Loucy (cell line): ENCODE measurements around the gene CNPY3.

Experiments
- H2AFZ ChIP-seq: fragments of 200-600 bp; sonication (generic); 2 replicates; pipeline ENCODE4 v1.6.0; 2016; ENCODE audit warnings: antibody characterized with exemption, mild to moderate bottlenecking, low read length, moderate library complexity
- H3F3A ChIP-seq: fragments of 200-600 bp; 2 replicates; pipeline ENCODE4 v1.6.0; 2016; ENCODE audit warnings: antibody characterized with exemption, low read depth, mild to moderate bottlenecking
- H3K27me3 ChIP-seq: fragments of 200-600 bp; sonication (generic); 2 replicates; pipeline ENCODE4 v1.6.1; 2014; ENCODE audit warnings: low read length, mild to moderate bottlenecking; ENCODE audit not compliant: insufficient read depth, poor library complexity, severe bottlenecking
- H3K36me3 ChIP-seq: fragments of 200-600 bp; sonication (generic); 2 replicates; pipeline ENCODE4 v1.6.1; 2016; ENCODE audit warnings: low read length; ENCODE audit not compliant: insufficient read depth
- H3K4me1 ChIP-seq: fragments of 200-600 bp; sonication (generic); 2 replicates; pipeline ENCODE4 v1.5.1; 2014; ENCODE audit warnings: low read length, mild to moderate bottlenecking; ENCODE audit not compliant: insufficient read depth, poor library complexity, severe bottlenecking
- H3K4me2 ChIP-seq: fragments of 200-600 bp; sonication (generic); 2 replicates; pipeline ENCODE4 v1.6.0; 2014; ENCODE audit warnings: antibody characterized with exemption, low read length, low read depth, mild to moderate bottlenecking; ENCODE audit not compliant: poor library complexity, severe bottlenecking
- H3K4me3 ChIP-seq: fragments of 200-600 bp; sonication (generic); 2 replicates; pipeline ENCODE4 v1.5.1; 2014; ENCODE audit warnings: low read length, mild to moderate bottlenecking, mixed read lengths; ENCODE audit not compliant: poor library complexity, severe bottlenecking
- H3K79me2 ChIP-seq: fragments of 200-600 bp; sonication (generic); 2 replicates; pipeline ENCODE4 v1.6.1; 2014; ENCODE audit warnings: low read length; ENCODE audit not compliant: insufficient read depth
- H3K9ac ChIP-seq: fragments of 200-600 bp; sonication (generic); 2 replicates; pipeline ENCODE4 v1.6.0; 2014; ENCODE audit warnings: mild to moderate bottlenecking, low read depth, low read length, moderate library complexity; ENCODE audit not compliant: poor library complexity, severe bottlenecking
- H3K9me2 ChIP-seq: fragments of 200-600 bp; sonication (generic); replicated peaks from 2 replicates; pipeline ENCODE4 v1.6.1; 2016; ENCODE audit warnings: low read depth, low read length, mixed read lengths
- H3K9me3 ChIP-seq: fragments of 200-600 bp; sonication (generic); 2 replicates; pipeline ENCODE4 v1.6.1; 2014; ENCODE audit warnings: mild to moderate bottlenecking, antibody characterized with exemption, low read length, low read depth; ENCODE audit not compliant: insufficient read depth
- H4K20me1 ChIP-seq: fragments of 200-600 bp; sonication (generic); 2 replicates; pipeline ENCODE4 v1.6.0; 2014; ENCODE audit warnings: antibody characterized with exemption, low read length, mild to moderate bottlenecking; ENCODE audit not compliant: insufficient read depth, poor library complexity, severe bottlenecking
- EZH2phosphoT487 ChIP-seq: fragments of 200-600 bp; IDR thresholded peaks from 2 replicates; pipeline ENCODE4 v1.6.1; 2018; ENCODE audit warnings: antibody characterized with exemption, mild to moderate bottlenecking, moderate library complexity, borderline replicate concordance
- TF ChIP-seq, protein P1 (sequence below): fragments of 200-600 bp; sonication (generic); conservative IDR thresholded peaks from 2 replicates; pipeline ENCODE4 v1.5.1; 2014; ENCODE audit warnings: mild to moderate bottlenecking, antibody characterized with exemption, low read length

Gene CNPY3

GRCh38 chr6:42969431-42969830 is 40.2 kb downstream of the CNPY3 start:
- Histone ChIP-seq H3K9me2 (no peaks in the 10 kb centered on the region), H3F3A (no peaks in the 10 kb centered on the region), H3K79me2 (no peaks in the 10 kb centered on the region), H4K20me1 (no peaks in the 10 kb centered on the region), H3K4me3 (no peak overlapping the region), H3K9me3 (no peaks in the 10 kb centered on the region), H3K9ac (no peak overlapping the region), H3K27me3 (no peaks in the 10 kb centered on the region), H3K36me3 (no peaks in the 10 kb centered on the region), H3K4me1 (no peaks in the 10 kb centered on the region), H2AFZ (no peak overlapping the region), H3K4me2 (no peak overlapping the region)
- TF ChIP-seq, protein P1, sequence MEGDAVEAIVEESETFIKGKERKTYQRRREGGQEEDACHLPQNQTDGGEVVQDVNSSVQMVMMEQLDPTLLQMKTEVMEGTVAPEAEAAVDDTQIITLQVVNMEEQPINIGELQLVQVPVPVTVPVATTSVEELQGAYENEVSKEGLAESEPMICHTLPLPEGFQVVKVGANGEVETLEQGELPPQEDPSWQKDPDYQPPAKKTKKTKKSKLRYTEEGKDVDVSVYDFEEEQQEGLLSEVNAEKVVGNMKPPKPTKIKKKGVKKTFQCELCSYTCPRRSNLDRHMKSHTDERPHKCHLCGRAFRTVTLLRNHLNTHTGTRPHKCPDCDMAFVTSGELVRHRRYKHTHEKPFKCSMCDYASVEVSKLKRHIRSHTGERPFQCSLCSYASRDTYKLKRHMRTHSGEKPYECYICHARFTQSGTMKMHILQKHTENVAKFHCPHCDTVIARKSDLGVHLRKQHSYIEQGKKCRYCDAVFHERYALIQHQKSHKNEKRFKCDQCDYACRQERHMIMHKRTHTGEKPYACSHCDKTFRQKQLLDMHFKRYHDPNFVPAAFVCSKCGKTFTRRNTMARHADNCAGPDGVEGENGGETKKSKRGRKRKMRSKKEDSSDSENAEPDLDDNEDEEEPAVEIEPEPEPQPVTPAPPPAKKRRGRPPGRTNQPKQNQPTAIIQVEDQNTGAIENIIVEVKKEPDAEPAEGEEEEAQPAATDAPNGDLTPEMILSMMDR = no peak
- TF ChIP-seq EZH2phosphoT487 = no peak

DNA sequence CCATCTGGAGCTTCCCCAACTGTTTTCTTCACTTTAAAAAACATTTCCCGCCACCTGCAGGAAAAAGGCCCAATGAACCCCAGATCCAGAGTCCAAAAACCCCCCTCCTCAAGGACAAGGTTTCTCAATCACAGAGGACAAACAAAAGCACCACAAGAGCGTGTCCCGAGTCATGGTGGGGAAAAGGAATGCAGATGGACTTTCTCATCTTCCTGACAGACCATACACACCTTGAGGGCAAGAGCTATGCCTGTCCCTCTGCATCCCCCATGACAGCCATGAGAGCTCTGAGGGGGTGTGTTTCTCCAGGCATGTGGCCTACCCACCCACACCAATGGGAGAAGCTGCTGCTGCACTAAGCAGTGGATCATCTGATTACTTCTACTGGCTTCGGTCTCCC is 40.7 kb downstream of the CNPY3 start:
- no peaks in the 10 kb centered on the region for H3K79me2 ChIP-seq
- no peaks in the 10 kb centered on the region for H3K27me3 ChIP-seq
- no peak overlapping the region for H3K4me3 ChIP-seq
- TF ChIP-seq, protein P1 = no peak
- TF ChIP-seq EZH2phosphoT487 = no peak
- no peak overlapping the region for H2AFZ ChIP-seq
- no peaks in the 10 kb centered on the region for H3K36me3 ChIP-seq
- no peaks in the 10 kb centered on the region for H3F3A ChIP-seq
- no peaks in the 10 kb centered on the region for H3K9me3 ChIP-seq
- no peak overlapping the region for H3K9ac ChIP-seq
- no peaks in the 10 kb centered on the region for H3K9me2 ChIP-seq
- no peaks in the 10 kb centered on the region for H3K4me1 ChIP-seq
- H4K20me1 ChIP-seq = no peaks in the 10 kb centered on the region
- H3K4me2 ChIP-seq = no peak overlapping the region

GRCh38 chr6:42970871-42971612 is 41.8 kb downstream of the CNPY3 start:
- Histone ChIP-seq H2AFZ (no peak overlapping the region), H3K27me3 (no peaks in the 10 kb centered on the region), H4K20me1 (no peaks in the 10 kb centered on the region), H3K9ac (no peak overlapping the region), H3F3A (no peaks in the 10 kb centered on the region), H3K4me2 (no peak overlapping the region), H3K9me3 (no peaks in the 10 kb centered on the region), H3K79me2 (no peaks in the 10 kb centered on the region), H3K9me2 (no peaks in the 10 kb centered on the region), H3K4me1 (no peaks in the 10 kb centered on the region), H3K36me3 (no peaks in the 10 kb centered on the region), H3K4me3 (no peak overlapping the region)
- TF ChIP-seq, protein P1 = no peak
- TF ChIP-seq EZH2phosphoT487 = no peak
